Globus pallidus (tissue), 1 donor: Measurements from ENCODE around the gene ADGRD1.
A peak's percentile ranks its signal among the peaks of the same experiment; 100 is the strongest.

Experiments
- DNase-seq: peaks from one replicate; pipeline ENCODE4 v3.0.0-alpha.2; 2015; ENCODE audit warnings: low spot score

ADGRD1 gene

GRCh38 chr12:130966443-130967030 is 12.8 kb downstream of the ADGRD1 start:
- DNase-seq = no peak

- DNase-seq = no peak
Measured at GRCh38 chr12:130967636-130968035, 13.9 kb downstream of the ADGRD1 start.

GRCh38 chr12:130968611-130969010 is 14.9 kb downstream of the ADGRD1 start:
- no peak for DNase-seq

GRCh38 chr12:130969223-130969622 is 15.5 kb downstream of the ADGRD1 start:
- DNase-seq = no peak

DNA sequence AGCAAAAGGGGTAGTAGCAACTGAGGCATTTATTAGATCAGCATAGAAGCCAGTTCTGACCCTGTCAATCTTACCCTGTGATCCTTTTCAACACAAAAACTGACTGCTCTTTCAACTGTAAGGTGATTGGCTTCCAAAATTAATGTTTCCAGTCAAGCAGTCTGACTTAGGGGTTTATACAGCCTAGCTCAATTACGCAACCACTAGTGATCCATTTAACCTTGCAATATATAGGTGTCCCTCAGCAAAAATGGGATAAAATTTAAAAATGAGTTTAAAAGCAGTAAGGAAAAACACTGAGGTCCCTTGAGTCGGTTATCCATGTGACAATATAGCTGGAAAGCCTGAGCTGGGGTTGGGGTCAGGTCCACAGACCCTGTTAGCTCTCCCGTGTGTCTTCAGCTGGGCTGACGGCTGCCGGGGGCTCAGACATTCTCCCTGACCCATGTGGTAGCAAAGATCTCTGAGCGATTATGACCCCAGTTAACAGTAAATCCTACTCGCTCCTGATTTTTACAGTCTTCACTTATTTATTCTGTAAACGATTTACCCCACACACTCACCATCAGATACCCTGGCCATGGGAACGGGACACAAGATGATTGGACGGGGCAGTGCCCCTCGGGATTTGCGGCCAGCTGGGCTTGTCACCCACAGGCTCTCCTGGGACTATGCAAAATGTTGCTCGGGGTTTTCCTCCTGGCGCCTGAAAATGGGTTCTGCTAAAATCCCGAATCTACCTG is 16.6 kb downstream of the ADGRD1 start:
- DNase-seq = no peak

GRCh38 chr12:130970908-130971233 is 17.2 kb downstream of the ADGRD1 start:
- DNase-seq = no peak

DNA sequence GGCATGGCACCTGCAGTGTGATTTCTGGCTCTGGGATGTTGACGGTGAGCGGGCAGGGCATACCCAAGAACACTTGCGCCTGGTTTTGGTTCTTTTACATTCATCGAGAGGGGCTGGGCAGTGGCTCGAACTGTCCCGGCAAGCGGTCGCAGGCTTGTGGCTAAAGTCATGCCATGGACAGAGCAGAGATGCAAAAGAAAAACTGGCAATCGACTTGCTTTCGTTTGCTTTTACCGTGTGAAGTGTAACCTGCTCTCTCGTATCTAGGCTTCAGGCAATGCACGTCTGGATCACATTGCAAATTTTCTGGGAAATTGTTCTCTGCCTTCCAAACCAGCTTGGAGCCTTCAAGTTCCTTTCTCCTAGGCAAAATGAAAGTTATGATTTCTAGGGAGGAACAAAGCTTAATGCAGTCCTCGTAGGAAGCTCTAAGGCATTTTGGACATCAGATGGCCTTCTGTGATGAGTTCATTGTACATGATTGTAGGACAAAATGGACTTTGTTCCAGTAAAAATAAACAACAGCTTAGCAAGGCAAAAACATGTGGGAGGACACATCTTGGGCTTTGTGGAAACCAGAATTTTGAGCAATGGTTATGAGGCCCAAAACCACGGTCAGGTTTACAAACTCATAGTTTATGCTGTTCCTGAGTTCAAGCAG is 18.3 kb downstream of the ADGRD1 start:
- no peak for DNase-seq

- DNase-seq = no peak
Measured at GRCh38 chr12:130972586-130972950, 18.9 kb downstream of the ADGRD1 start.

DNA sequence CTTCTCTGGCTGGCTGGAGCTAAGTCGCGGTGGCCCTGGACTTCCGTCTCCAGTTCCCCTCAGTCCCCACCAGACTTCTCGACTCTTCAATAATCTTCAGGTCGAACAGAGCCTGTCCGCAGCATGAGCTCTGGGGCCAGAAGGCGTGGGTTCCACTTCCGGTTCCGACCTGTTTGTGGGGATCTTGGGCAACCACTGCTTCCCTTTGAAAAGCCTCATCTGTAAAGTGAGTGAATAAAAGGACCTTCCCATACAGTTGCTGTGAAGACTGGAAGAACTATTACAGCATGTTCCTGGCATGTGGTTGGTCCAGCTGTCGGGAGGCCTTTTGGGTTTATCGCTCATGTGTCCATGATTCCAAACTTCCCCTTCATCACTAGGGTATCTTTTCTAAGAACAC is 19.4 kb downstream of the ADGRD1 start:
- DNase-seq = no peak

DNA sequence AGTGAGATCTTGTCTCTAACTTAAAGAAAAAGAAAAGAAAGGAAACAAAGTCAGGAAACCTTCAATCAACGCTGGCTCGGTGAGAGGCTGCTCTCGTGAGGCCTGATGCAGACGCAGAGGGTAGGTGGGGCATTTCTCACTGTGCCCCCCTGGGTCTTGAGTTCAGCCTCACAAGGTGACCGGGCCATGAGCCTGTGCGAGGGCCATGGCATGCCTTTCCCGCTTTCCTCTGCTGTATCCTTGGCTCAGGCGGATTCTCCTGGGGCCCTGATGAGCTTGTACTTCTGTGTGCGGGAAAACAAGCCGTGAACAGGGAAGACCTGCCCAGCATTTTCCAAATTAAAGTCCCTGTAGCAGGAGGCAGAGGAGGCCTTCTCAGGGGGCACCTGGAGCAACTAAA is 20.2 kb downstream of the ADGRD1 start:
- no peak for DNase-seq

DNA sequence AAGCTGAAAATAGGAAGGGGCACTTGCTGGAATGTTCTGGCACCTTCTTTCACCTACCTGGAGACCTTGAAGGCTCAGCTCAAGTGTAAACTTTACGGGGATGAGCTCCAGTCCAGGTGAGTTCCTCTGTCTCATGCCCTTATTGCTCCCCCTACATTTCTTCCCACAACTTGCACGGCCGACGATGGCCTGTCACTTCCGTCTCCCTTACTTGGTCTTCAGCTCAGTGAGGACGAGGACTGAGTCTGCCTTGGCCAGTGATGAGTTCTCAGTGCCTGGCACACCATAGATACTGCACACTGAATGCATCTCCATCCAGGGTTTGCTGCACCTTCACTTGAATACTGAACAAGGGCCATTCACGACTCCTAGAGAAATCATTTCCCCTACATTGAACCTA is 21.4 kb downstream of the ADGRD1 start:
- no peak for DNase-seq

- no peak for DNase-seq
Measured at GRCh38 chr12:130976171-130976720, 22.5 kb downstream of the ADGRD1 start.

DNA sequence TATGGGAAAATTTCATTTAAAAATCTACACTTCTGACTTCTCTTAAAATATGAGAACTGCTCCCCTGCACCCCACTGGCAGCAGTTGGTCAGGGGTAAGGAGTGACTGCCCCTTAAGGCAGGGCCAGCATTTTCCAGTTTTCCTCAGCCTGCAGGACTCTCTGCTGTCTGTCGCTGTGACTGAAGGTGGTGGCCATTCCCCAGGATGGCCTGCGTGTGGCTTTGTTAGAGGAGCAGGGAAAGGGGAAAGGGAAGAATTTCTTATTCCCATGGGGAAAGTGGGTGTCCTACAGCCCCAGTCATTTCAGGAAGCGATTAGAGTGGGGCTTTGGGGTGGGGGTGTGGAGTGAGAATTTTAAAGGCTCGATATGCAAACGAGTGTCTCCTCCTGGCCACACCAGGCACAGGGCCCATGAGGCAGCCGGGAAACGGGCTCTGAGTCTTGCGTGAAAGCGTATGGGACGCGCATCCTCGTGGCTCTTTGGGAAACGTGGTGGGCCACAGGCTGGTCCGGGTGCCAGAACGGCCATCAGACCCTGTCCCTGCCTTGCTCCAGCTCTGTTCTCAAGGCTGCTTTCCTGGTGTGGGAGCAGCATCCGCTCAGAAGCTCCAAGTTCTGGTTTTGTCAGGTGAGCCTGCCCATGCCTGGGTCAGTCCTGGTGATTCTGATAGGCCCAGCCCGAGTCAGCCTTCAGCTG is 23.5 kb downstream of the ADGRD1 start:
- no peak for DNase-seq

DNA sequence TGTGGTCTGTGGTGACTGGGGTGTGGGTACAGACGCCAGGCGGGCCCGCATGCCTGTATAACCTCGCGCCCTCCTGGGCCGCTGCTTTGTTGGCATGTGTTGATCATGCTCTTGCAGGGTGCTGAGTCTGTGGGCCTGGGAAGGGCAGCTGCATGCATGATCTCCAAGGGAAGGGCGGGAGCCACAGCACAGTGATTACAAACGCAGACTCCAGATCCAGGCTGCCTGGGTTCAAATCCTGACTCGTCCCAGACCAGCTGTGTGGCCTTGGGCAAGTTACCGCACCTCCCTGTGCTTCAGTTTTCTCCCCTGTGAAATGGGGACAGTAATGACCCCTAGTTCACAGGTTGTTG is 24.0 kb downstream of the ADGRD1 start:
- no peak for DNase-seq

DNA sequence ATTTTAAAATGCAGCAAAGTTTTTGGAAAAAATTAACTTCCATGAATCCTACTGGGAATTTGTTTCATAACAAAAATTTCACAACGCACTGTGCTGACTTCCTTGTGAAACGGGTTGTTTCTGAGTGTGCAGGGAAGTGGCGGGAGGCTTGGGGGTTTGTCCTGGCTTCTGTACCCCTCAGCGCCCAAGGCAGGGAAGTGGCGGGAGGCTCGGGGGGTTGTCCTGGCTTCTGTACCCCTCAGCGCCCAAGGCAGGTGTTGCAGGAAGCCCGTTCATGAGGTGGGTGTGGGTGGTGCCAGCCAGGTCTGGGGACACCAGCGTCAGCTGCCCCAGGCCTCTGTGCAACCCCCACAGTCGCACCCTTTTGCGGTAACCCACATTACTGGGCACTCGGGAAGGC is 25.1 kb downstream of the ADGRD1 start:
- DNase-seq = no peak

DNA sequence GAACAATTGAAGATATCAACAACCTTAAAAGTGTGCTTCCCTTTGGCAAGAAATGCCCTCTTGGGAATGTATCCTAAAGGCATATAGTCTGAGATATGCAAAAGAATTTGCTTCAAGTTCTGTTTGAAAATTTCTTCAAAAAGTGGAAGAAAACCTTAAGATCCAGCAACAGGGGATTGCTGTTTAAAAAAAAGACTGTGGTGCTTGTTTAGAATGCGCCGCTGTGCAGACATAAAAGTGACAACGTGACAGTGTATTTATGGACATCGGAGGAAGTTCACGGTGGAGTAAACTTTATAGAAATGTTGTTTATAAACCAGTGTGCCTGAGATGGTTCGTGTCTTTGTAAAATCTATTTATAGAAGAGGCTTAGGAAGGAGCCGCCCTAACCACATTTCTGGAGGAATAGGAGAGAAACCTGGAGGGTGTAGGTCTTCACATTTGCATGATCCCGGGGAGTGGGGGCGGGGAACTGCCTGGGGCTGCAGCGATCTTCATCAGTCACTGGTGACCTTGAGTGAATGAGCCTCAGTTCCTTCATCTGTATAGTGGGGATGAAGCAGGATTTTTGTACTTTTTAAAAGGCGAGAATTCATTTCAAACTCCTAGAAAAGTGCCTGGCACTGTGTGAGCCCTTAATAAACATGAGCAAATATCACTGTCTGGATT is 27.5 kb downstream of the ADGRD1 start:
- no peak for DNase-seq

DNA sequence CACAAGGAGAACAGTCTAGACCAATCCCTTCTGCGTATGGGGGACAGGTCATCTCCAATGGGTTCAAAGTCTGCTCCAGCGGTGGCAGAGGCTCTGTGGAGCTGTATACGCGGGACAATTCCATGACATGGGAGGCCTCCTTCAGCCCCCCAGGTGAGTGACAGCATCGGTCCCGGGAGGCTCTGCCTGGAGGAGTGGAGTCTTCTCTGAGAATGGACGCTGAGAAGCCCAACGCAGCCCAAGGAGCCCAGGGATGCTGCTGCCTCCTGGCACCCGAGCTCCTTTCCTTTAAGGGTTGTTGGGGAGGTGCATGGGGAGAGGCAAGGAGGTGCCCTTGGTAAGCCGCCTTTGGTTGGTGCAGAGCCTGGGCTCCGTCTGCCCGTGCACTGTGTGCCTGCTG is 28.2 kb downstream of the ADGRD1 start:
- DNase-seq = no peak

GRCh38 chr12:130982565-130983225 is 29.0 kb downstream of the ADGRD1 start:
- DNase-seq = no peak

DNA sequence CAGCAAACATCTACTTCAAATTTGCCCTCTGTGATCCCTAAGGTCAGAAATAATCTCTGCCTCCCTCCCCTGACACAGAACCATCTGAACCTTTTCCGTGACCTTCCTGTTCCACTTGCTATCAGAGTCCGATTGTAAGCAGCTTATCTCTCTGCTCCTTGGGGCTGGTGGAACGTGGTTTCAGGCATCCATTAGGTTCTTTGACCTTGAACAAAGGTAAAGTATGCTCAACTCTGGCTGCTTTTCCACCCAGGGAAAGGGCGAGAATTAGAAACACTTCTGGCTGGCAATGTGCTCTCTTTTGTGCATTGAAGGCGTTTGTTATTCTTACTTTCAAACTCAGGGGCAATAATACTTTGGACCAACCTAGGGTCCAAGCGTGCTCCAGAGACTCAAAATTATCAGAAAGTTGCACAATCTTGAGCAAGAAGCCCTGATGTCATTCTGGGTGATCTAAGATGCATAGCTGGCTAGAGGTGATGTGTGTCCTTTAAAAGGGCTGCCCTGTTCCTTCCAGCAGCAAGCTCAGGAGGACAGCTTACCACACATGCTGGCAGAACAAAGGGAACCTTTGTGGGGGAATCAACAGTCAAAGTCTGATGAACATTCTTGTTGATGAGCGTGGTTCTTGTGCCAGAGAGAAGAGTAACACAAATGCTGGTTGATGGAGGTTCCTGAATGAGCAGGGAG is 29.8 kb downstream of the ADGRD1 start:
- DNase-seq = peak; percentile 54

- DNase-seq = no peak
Measured at GRCh38 chr12:130984183-130985058, 30.7 kb downstream of the ADGRD1 start.
